Uterus (tissue), 2 donors: ENCODE results near the gene SMAD2.

Experiments used
- CTCF ChIP-seq, 4 experiments: fragments of 200-600 bp in 2 of 4; fragments of 450-650 bp in 2 of 4; sonication (generic) in 2 of 4; IDR thresholded peaks; one replicate each; pipeline ENCODE4 v1.5.1; 2016 to 2019; ENCODE audit warnings: antibody characterized with exemption in 4 of 4, mild to moderate bottlenecking in 2 of 4, moderate library complexity in 1 of 4
- POLR2A ChIP-seq, 2 donors: fragments of 450-650 bp; IDR thresholded peaks; one replicate each; pipeline ENCODE4 v1.6.1; 2016; ENCODE audit warnings: antibody characterized with exemption in 2 of 2, mild to moderate bottlenecking in 1 of 2, moderate library complexity in 1 of 2

- TF ChIP-seq CTCF (IDR thresholded peaks at IDR 0.05) (no peak), POLR2A (IDR thresholded peaks at IDR 0.05) (no peak)
These were observed 40.4 kb upstream of the SMAD2 start for GRCh38 chr18:47970664-47971531.
